Glutamatergic neuron (in vitro differentiated cells): ENCODE results near the gene SERPINB4. TPM values are rescaled to one million over a fixed set of nuclear protein-coding genes. Genes with fewer than 3 reads are reported as not detected.
A peak's percentile ranks its signal among the peaks of the same experiment; 100 is the strongest.

ENCODE experiments used
- DNase-seq: peaks from one replicate; pipeline ENCODE4 v3.0.0; 2022
- H3K27ac Mint-ChIP-seq: one replicate; pipeline ENCODE4 v1.8.0; 2020; ENCODE audit warnings: mild to moderate bottlenecking, mixed read lengths, inconsistent platforms; ENCODE audit not compliant: unreplicated experiment
- H3K27me3 Mint-ChIP-seq: one replicate; pipeline ENCODE4 v1.8.0; 2020; ENCODE audit warnings: mild to moderate bottlenecking, moderate library complexity, mixed read lengths, inconsistent platforms; ENCODE audit not compliant: unreplicated experiment
- H3K36me3 Mint-ChIP-seq: one replicate; pipeline ENCODE4 v1.8.0; 2020; ENCODE audit warnings: mild to moderate bottlenecking, mixed read lengths, inconsistent platforms; ENCODE audit not compliant: unreplicated experiment
- H3K4me1 Mint-ChIP-seq: one replicate; pipeline ENCODE4 v1.8.0; 2020; ENCODE audit warnings: mild to moderate bottlenecking, low read depth, mixed read lengths, inconsistent platforms; ENCODE audit not compliant: unreplicated experiment
- H3K4me3 Mint-ChIP-seq: one replicate; pipeline ENCODE4 v1.8.0; 2020; ENCODE audit warnings: mild to moderate bottlenecking, mixed read lengths, inconsistent platforms; ENCODE audit not compliant: unreplicated experiment
- H3K9me3 Mint-ChIP-seq: one replicate; pipeline ENCODE4 v1.8.0; 2020; ENCODE audit warnings: mild to moderate bottlenecking, moderate library complexity, mixed read lengths, inconsistent platforms; ENCODE audit not compliant: unreplicated experiment
- total RNA-seq: library from RNA; stranded (reverse); fragmentation: NEBNext Ultra II Directional; extraction: Animal tissue kit (Norgen Biotek cat#: 25700); gene quantifications from one replicate; pipeline ENCODE4 v1.2.1, GENCODE V29; 2021; ENCODE audit not compliant: unreplicated experiment
- TF ChIP-seq, protein P1 (sequence below): fragments of 200-600 bp; sonication (generic); IDR thresholded peaks from one replicate; pipeline ENCODE4 v1.5.0; 2021; ENCODE audit not compliant: partially characterized antibody, unreplicated experiment

Gene SERPINB4
- total RNA-seq, 1 donor from 2014 or later, result not detected

DNA sequence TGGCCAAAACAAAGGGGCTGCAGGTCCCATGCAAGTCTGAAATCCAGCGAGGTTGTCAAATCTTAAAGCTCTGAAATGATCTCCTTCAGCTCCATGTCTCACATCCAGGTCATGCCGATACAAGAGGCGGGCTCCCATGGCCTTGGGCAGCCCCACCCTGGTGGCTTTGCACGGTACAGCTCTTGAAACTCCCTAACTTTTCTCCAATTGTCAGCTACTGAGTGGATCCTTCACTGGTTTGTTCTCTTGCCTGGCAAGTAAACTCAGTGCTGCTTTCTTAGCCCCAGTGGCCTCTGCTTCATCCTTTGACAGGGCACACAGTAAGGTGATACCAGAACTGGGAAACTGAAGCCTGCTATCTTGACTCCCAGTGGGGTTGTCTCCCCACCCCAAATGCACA, 30.6 kb downstream of the SERPINB4 start:
- no peak for DNase-seq
- Mint-ChIP-seq H3K4me1 (no peaks in the 10 kb centered on the region), H3K4me3 (no peak overlapping the region), H3K27me3 (no peaks in the 10 kb centered on the region), H3K27ac (no peak overlapping the region), H3K9me3 (no peaks in the 10 kb centered on the region), H3K36me3 (no peaks in the 10 kb centered on the region)
- TF ChIP-seq, protein P1, sequence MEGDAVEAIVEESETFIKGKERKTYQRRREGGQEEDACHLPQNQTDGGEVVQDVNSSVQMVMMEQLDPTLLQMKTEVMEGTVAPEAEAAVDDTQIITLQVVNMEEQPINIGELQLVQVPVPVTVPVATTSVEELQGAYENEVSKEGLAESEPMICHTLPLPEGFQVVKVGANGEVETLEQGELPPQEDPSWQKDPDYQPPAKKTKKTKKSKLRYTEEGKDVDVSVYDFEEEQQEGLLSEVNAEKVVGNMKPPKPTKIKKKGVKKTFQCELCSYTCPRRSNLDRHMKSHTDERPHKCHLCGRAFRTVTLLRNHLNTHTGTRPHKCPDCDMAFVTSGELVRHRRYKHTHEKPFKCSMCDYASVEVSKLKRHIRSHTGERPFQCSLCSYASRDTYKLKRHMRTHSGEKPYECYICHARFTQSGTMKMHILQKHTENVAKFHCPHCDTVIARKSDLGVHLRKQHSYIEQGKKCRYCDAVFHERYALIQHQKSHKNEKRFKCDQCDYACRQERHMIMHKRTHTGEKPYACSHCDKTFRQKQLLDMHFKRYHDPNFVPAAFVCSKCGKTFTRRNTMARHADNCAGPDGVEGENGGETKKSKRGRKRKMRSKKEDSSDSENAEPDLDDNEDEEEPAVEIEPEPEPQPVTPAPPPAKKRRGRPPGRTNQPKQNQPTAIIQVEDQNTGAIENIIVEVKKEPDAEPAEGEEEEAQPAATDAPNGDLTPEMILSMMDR, result no peak

DNA sequence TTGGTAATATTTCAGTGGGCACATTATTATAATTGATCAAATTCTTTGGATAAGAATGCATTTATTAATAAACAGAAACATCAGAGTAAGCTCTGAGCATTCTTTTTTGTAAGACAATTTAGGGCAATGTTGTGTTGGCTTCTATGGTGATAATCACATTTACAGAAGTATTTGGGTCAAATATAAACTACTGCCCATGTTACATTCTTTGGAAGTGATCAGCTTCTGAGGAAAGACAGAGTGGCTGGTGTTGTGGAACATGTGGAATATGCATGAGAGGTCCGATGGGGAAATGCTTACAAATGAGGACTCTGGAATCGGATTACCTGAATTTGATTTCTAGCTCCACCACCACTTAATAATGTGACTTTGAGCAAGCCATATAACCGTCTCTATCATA, 37.5 kb downstream of the SERPINB4 start:
- no peak for DNase-seq
- no peaks in the 10 kb centered on the region for H3K36me3 Mint-ChIP-seq
- no peak overlapping the region for H3K27ac Mint-ChIP-seq
- H3K9me3 Mint-ChIP-seq, result no peaks in the 10 kb centered on the region
- H3K4me1 Mint-ChIP-seq, result no peaks in the 10 kb centered on the region
- no peaks in the 10 kb centered on the region for H3K27me3 Mint-ChIP-seq
- TF ChIP-seq, protein P1, result no peak
- H3K4me3 Mint-ChIP-seq, result no peak overlapping the region

DNA sequence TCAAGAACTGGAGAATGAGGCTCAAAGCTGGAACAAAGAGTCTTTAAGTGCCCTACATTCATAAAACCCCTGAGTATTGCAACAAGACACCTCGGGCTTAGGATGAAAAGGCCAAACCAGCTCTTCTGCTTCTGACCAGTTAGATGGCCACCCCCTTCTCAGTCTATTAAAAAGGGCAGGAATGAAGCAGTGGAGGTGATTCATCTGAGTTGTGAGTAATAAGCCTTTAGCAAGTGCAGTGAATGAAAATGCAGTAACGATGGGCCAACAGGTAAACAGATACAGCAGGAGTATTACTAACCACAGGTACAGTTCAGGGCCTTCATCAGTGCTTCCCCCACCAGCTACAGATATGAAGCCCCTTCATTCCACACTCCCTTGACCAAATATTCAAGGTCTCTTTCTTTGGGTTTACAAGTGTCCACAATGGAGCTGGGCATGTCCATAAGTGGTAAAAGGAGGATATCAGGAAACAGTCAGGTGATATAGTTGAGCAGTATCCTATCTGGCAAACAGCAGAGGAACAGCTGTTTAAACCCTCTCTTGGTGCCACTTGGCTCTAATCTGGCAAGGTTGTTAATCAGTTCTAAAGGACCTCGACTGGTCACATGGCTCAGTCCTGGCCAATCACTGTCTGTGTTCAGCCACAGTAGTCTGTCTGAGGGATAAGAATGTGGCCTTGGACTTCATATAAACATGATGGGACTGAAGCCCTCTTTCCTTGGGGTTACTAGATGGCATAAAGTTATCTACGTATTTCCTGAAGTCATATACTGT, 39.1 kb downstream of the SERPINB4 start:
- Mint-ChIP-seq H3K9me3 (no peaks in the 10 kb centered on the region), H3K4me1 (no peaks in the 10 kb centered on the region)
- no peak for DNase-seq

DNA sequence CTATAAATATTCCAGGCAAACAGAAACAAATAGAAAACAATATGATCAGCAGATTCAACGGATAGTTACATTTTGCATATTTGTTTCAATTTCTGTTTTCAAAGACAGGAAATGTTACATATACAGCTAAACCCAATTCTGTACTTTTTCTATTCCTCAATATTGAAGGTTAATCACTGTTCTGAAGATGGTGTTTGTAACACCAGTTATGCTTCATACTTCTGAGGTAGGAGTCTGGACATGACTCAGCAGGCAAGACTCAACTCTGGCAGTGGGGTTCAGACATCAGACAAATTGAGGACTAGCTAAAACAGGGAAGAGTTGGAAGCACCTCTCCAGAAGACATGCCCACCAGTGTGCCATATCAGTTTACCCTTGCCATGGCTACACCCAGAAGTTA, 40.3 kb downstream of the SERPINB4 start:
- Mint-ChIP-seq H3K27me3 (no peaks in the 10 kb centered on the region), H3K36me3 (no peaks in the 10 kb centered on the region)

More for the DNA sequence above, 39.1 kb downstream of the SERPINB4 start:
- Mint-ChIP-seq H3K4me3 (no peak overlapping the region), H3K27me3 (no peaks in the 10 kb centered on the region), H3K27ac (no peak overlapping the region), H3K36me3 (no peaks in the 10 kb centered on the region)
- TF ChIP-seq, protein P1, result no peak

DNA sequence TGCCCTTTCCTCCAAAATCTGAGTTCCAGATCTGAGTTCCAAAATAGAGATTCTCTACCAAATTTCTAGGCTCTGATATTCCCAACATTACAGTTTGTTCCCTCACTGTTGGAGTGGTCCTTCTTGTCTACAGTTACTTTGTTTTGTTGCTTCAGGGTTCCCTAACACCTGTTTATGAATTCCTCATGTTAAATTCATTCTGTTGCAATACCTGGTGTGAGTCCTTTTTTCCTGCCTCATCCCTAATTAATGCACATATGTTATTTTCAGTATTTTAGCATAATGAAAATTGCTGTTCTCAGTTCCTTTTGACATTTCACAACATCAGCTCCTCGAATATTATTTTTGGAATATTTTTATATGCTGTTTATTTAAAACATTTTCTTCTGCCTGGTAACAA, 40.7 kb downstream of the SERPINB4 start:
- H3K4me3 Mint-ChIP-seq, result no peak overlapping the region
- no peaks in the 10 kb centered on the region for H3K27me3 Mint-ChIP-seq
- H3K27ac Mint-ChIP-seq, result peak overlapping the region; percentile 52
- no peak for DNase-seq
- no peaks in the 10 kb centered on the region for H3K9me3 Mint-ChIP-seq
- TF ChIP-seq, protein P1, result no peak
- no peaks in the 10 kb centered on the region for H3K4me1 Mint-ChIP-seq
- H3K36me3 Mint-ChIP-seq, result no peaks in the 10 kb centered on the region

More for the DNA sequence above, 40.3 kb downstream of the SERPINB4 start:
- Mint-ChIP-seq H3K4me3 (no peak overlapping the region), H3K4me1 (no peaks in the 10 kb centered on the region), H3K27ac (no peak overlapping the region), H3K9me3 (no peaks in the 10 kb centered on the region)
- DNase-seq, result no peak
- TF ChIP-seq, protein P1, result no peak
